HG02763 (cell line): ENCODE results near the gene ETFB.

ENCODE experiments used
- ATAC-seq: cut with Tn5 transposase; IDR thresholded peaks from one replicate; pipeline ENCODE4 v1.9.1; 2021; ENCODE audit warnings: mild to moderate bottlenecking, moderate library complexity; ENCODE audit not compliant: unreplicated experiment

Gene ETFB

GRCh38 chr19:51329411-51329810 is 36.8 kb downstream of the ETFB start:
- ATAC-seq, result no peak

DNA sequence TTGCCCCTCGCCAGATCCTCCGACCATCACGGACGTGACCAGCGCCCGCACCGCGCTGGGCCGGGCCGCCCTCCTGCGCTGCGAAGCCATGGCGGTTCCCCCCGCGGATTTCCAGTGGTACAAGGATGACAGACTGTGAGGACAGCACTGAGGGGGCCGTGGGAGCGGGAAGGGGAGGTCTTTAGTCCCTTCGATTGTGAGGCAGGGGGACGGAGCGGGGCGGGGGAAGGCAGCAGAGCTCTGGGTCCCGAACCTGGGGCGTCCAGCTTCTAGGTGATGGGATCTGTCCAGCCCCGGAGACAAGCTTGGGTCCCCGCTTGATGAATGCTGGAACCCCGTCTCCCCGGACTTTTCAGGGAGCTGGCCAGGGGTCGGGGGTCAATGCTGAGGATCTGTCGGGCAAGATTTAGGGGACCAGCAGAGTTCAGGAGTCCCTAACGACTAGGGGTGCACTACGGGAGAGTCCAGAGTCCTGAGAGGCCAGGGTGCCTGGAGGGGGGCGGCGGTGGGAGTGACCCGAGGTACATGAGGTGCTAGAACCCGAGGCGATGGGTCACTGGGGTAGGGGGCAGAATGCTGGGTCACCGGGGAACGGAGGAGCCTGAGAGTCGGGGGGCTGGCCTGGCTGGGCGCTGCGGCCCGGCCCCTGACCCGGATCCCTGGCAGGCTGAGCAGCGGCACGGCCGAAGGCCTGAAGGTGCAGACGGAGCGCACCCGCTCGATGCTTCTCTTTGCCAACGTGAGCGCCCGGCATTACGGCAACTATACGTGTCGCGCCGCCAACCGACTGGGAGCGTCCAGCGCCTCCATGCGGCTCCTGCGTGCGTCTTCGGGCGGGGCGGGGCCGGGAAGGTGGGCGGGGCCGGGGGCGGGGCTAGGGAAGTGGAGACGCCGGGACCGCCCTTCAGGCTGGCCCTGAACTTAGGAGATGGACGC is 38.9 kb downstream of the ETFB start:
- no peak for ATAC-seq

DNA sequence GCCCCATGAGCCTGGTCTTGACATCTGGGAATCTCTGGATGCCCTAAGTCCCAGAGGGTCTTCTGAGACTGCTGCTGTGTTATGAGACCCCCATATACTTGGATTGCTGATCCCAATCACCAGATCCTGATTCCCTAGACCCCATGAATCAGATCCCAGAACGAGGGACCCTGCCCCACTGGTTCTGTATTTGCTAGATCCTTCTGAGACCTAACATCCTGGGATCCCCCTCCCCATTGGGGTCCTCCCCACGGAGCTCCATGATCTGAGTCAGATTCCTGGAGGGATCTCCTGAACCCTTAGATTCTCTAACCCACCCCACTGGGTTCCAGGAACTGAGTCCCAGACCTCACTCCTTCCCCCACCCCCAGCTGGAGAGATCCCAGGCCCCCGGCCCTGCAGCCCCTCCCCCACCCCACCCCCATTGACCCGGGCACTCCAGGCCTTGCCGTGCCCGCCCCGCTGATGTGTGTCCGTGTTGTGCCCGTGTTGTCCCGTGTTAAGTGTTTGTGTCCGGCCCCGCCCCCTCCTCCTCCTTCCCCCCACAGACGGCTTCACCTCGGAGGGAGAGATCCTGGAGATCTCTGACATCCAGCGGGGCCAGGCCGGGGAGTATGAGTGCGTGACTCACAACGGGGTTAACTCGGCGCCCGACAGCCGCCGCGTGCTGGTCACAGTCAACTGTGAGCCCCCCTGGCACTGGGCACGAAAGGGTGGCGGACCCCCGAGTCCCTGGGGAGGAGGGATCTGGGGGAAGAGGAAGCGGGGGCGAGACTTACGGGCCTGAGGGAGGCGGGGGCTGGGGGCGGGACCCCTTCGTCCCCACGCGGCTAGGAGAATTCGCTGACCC is 39.7 kb downstream of the ETFB start:
- no peak for ATAC-seq

GRCh38 chr19:51325161-51325976 is 40.8 kb downstream of the ETFB start:
- no peak for ATAC-seq

DNA sequence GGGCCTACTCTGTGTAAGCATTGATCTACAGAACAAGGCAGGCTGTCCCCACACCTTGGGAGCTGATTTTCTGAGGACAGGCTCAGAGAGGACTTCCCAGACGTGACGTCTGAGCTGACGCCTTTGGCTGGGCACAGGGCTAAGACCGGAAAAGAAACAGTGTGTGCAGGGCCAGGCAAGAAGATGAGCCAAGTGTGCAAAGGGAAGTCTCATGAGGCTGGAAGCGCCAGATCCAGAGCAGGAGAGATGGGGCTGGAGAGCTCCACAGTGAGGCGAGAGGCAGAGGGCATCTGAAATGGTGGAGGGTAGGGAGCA is 42.1 kb downstream of the ETFB start:
- ATAC-seq, result no peak

GRCh38 chr19:51323481-51324166 is 42.6 kb downstream of the ETFB start:
- ATAC-seq, result no peak

GRCh38 chr19:51321799-51322198 is 44.4 kb downstream of the ETFB start:
- ATAC-seq, result no peak

DNA sequence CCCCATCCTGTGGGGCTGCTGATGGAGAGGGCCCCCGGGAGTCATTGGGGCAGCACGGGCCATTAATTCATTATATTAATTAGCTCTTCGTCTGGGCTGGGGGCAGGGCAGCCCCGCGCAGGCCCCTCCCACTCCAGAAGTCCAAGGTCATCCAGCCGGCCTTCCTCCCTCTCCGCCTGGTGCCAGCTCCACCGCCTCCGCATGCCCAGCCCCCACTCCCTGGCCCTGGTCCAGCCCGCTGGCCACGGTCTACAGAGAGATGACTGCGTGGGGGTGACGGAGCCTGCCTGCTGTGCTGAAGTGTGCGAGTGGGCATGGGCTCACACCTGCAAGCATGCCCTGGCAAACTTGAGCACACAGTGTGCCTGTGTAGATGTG is 45.9 kb downstream of the ETFB start:
- no peak for ATAC-seq

DNA sequence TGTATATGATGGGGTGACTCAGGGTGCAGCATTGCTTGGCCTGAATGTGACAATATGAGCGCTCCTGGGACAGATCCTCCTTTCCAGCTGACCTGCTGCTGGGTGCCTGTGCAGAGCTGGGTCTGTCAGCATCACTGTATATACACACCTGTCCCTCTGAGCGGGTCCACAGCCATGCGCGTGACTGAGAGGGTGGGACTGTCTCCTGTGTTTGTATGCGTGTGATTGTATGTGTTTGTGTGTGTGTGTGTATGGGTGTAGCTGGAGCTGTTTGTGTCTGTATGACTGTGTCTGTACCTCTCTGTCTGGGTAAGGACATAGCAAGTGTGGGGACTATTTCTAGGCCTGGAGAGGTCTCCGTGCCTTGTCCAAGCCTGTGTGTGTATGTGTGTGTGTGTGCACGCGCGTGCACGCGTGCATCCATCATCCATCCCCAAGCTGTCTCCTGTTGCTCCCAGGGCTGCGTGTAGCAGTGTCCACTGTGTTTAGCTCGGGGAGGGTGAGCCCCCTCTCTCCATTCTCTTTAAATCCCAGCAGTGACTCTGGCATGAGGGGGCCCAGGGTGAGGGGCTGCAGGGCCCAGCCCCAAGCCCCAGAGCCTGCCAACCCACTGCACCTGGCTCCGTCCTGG is 46.4 kb downstream of the ETFB start:
- no peak for ATAC-seq

GRCh38 chr19:51318687-51319648 is 47.2 kb downstream of the ETFB start:
- ATAC-seq, result no peak

DNA sequence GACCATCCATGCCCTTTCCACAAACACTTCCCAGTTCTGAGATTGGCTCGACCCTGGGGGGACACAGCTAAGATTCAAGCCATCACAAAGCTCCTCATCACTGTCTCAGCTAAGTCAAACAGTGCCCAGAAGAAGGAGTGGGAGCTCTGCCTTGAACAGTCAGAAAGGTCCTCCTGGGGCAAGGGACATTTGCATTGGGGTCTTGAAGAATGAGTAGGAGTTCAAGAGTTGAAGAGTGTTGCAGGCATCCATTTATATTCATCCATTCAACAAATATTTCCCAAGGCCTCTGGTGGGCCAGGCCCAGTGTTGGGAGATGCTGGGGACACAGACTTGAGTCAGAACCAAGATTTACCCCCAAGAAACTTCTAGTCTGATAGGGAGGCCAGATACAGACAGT is 48.2 kb downstream of the ETFB start:
- no peak for ATAC-seq

DNA sequence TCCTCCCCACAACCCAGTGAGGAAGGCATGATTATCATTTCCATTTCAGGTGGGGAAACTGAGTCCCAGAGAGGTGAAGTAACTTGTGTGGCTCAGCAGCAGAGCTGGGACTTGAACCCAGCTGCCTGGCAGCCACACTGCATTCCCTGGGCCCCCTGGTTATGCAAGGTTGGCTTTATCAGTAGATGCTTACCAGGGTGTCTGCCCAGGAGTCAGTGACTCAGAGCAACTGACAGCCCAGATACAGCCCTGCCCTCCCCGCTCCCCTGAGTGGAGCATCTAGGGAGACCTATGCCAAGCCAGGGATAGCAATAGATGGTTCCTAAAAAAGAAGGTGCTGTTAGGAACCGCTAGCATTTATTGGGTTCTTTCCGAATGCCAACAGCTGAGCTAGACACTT is 48.8 kb downstream of the ETFB start:
- ATAC-seq, result no peak

- ATAC-seq, result no peak
Measured at GRCh38 chr19:51316688-51317087, 49.5 kb downstream of the ETFB start.

GRCh38 chr19:51311351-51312257 is 54.6 kb downstream of the ETFB start, which contains the start of gene IGLON5:
Gene IGLON5, plus strand, starts transcription at chr19:51311644. Its CDS starts 204 bp downstream, at chr19:51311848.
- no peak for ATAC-seq

DNA sequence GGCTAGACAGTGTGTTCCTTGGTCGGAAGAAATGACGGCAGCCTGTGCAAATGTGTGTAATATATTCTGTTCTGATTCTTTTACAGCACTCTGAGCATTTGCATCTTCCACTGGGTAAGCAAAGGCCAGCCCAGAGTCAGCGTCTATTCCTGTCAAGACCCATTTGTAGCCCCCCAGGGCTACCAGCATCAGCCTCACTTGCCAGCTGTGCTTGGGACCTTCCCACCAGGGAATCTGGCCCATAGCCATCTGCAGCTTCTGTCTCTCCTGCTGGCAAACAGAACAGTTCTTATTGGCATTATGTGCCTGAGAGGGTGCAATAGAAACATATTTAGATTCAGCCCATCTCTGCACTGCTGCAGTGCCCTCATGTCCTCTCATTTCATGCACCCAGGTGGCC is 60.7 kb downstream of the ETFB start:
- ATAC-seq, result no peak

DNA sequence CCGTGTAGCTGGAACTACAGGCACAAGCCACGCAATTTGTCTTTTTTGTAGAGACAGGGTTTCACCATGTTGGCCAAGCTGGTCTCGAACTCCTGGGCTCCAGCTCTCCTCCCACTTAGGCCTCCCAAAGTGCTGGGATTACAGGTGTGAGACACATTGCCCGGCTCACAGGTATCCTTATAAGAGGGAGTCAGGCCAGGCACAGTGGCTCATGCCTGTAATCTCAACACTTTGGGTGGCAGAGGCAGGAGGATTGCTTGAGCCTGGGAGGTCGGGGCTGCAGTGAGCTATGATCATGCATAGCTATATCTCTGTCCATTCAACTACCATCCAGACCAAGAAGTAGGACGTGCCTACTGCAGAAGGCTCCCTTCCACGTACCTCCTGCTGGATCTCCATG is 64.9 kb downstream of the ETFB start:
- ATAC-seq, result no peak

DNA sequence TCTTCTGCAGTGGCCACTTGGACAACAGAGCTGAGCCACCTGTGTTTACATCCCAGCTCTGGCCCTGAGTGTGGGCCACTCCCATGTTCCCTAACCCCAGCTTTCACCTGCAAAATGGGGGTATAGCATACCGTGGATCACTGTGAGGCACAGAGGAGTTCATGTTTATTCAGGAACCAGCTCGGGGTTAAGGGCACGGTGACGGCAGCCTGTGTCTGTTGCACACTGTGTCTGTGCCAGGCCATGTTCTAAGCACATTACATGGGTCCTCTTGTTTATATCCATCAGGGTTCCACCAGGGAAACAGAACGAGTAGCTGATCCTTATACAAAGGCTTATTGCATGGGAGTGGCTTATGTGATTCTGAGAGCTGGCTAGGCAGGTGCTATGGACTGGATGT is 68.8 kb downstream of the ETFB start:
- no peak for ATAC-seq
